GM12878 (cell line): ENCODE results near the gene RIPOR3. TPM values are rescaled to one million over a fixed set of nuclear protein-coding genes. Genes with fewer than 3 reads are reported as not detected.

Experiments
- ATAC-seq: fragments of 200-7000 bp; cut with Tn5 transposase; 3 replicates; pipeline ENCODE4 v1.9.1; 2020; ENCODE audit warnings: mild to moderate bottlenecking, moderate library complexity
- BruUV-seq: library from RNA; stranded (reverse); fragments of 400-500 nt; replicated peaks from 2 replicates; lab custom pipeline; 2021; lab: Mats Ljungman, UMichigan
- CTCF ChIA-PET: fragments of 300-600 bp; sonication (Branson Sonifier 250); formaldehyde crosslinking; extraction: SDS; loops from one replicate; lab custom pipeline; 2021; ENCODE audit warnings: inconsistent platforms; lab: Yijun Ruan, JAX
- POLR2A ChIA-PET: fragments of 350-600 bp; formaldehyde crosslinking; extraction: SDS; loops from one replicate; lab custom pipeline; 2021; ENCODE audit warnings: inconsistent platforms; lab: Charles Lee
- RAD21 ChIA-PET: fragments of 300-600 bp; sonication (Branson Sonifier 250); formaldehyde crosslinking; loops from one replicate; lab custom pipeline; 2023; ENCODE audit warnings: antibody characterized with exemption; ENCODE audit not compliant: unreplicated experiment; lab: Charles Lee
- SMC1A ChIA-PET: fragments of 300-600 bp; sonication (Branson Sonifier 250); formaldehyde crosslinking; loops from one replicate; lab custom pipeline; 2023; ENCODE audit not compliant: unreplicated experiment, uncharacterized antibody; lab: Charles Lee
- DNase-seq: peaks from one replicate; pipeline ENCODE4 v3.0.0-alpha.2; 2011; ENCODE audit warnings: low read depth, low spot score
- FAIRE-seq: peaks from 3 replicates; lab custom pipeline; 2011; peaks lifted over from hg19 to GRCh38; lab: Jason Lieb, UNC
- H2AFZ ChIP-seq: 2 replicates; pipeline ENCODE4 v1.6.0; 2011; ENCODE audit warnings: low read depth, low read length, control low read depth; ENCODE audit not compliant: control insufficient read depth
- H3K27ac ChIP-seq: 2 replicates; pipeline ENCODE4 v1.5.1; 2011; ENCODE audit warnings: control low read depth; ENCODE audit not compliant: control insufficient read depth, insufficient read depth
- H3K27me3 ChIP-seq, 2 experiments: replicated peaks in 1 of 2; 2 replicates each; pipeline versions ENCODE4 v1.6.0 to v1.6.1; 2011; ENCODE audit warnings: low read length in 1 of 2; ENCODE audit not compliant: control insufficient read depth in 2 of 2, insufficient read depth in 2 of 2
- H3K36me3 ChIP-seq, 2 experiments: 2 replicates each; pipeline ENCODE4 v1.5.1; 2011; ENCODE audit warnings: low read length in 1 of 2; ENCODE audit not compliant: control insufficient read depth in 2 of 2, insufficient read depth in 2 of 2
- H3K4me1 ChIP-seq: 2 replicates; pipeline ENCODE4 v1.6.1; 2011; ENCODE audit warnings: mild to moderate bottlenecking, low read length, moderate library complexity, mixed read lengths; ENCODE audit not compliant: control insufficient read depth, insufficient read depth
- H3K4me2 ChIP-seq: 2 replicates; pipeline ENCODE4 v1.6.0; 2011; ENCODE audit warnings: control low read depth; ENCODE audit not compliant: control insufficient read depth, insufficient read depth
- H3K4me3 ChIP-seq: fragments of 200-600 bp; sonication (generic); 2 replicates; pipeline ENCODE4 v1.5.1; 2016
- H3K79me2 ChIP-seq: 2 replicates; pipeline ENCODE4 v1.6.0; 2011; ENCODE audit warnings: low read length; ENCODE audit not compliant: control insufficient read depth, insufficient read depth
- H3K9ac ChIP-seq: 2 replicates; pipeline ENCODE4 v1.8.0; 2011; ENCODE audit warnings: low read length, control low read depth, mixed read lengths; ENCODE audit not compliant: control insufficient read depth, insufficient read depth
- H3K9me3 ChIP-seq: replicated peaks from 3 replicates; pipeline ENCODE4 v1.5.1; 2011; ENCODE audit warnings: mild to moderate bottlenecking, low read length; ENCODE audit not compliant: control insufficient read depth, insufficient read depth
- H4K20me1 ChIP-seq: 2 replicates; pipeline ENCODE4 v1.6.0; 2011; ENCODE audit not compliant: control insufficient read depth, insufficient read depth
- EED ChIP-seq: sonication (generic); IDR thresholded peaks from 2 replicates; pipeline ENCODE4 v1.6.1; 2016; ENCODE audit warnings: antibody characterized with exemption, low read depth
- SIX5 ChIP-seq: IDR thresholded peaks from 2 replicates; pipeline ENCODE4 v1.6.1; 2011; ENCODE audit warnings: mild to moderate bottlenecking, low read depth, low read length, moderate library complexity; ENCODE audit not compliant: severe bottlenecking
- SMAD5 ChIP-seq: IDR thresholded peaks from 2 replicates; pipeline ENCODE4 v1.6.1; 2016; ENCODE audit warnings: antibody characterized with exemption, low read depth
- SREBF1 ChIP-seq: IDR thresholded peaks from 2 replicates; pipeline ENCODE4 v1.6.1; 2012; ENCODE audit warnings: mild to moderate bottlenecking, low read length
- STAT1 ChIP-seq: fragments of 450-650 bp; conservative IDR thresholded peaks from 2 replicates; pipeline ENCODE4 v1.6.1; 2014; ENCODE audit warnings: antibody characterized with exemption, mild to moderate bottlenecking
- ZNF24 ChIP-seq: fragments of 450-650 bp; IDR thresholded peaks from 2 replicates; pipeline ENCODE4 v1.6.1; 2017; ENCODE audit warnings: antibody characterized with exemption, mild to moderate bottlenecking
- ZNF274 ChIP-seq: IDR thresholded peaks from one replicate; pipeline ENCODE4 v1.8.0; 2011; ENCODE audit not compliant: insufficient read length, insufficient read depth
- ZSCAN29 ChIP-seq: fragments of 450-650 bp; IDR thresholded peaks from 2 replicates; pipeline ENCODE4 v1.6.1; 2017; ENCODE audit warnings: mild to moderate bottlenecking, moderate library complexity
- WGBS: methylation state at CpG from one replicate; pipeline ENCODE4 v1.1.6; 2016; ENCODE audit warnings: low lambda C conversion rate; ENCODE audit not compliant: insufficient replicate concordance, insufficient coverage; ENCODE audit errors: missing lambda C conversion rate; 5-methylcytosine and 5-hydroxymethylcytosine counted together
- in situ Hi-C: fragments of 300-500 bp; cut with MboI; formaldehyde crosslinking; loops from 9 replicates; pipeline ENCODE4 v1.14.3; 2018; ENCODE audit warnings: mixed read lengths
- intact Hi-C: fragments of 100-400 bp; cut with micrococcal nuclease; formaldehyde crosslinking; loops from one replicate; pipeline ENCODE4 v1.14.2; 2022; ENCODE audit not compliant: unreplicated experiment
- polyA plus RNA-seq, 11 experiments: library from polyadenylated mRNA; depleted of rRNA in 4 of 11; unstranded in 6 of 11; stranded (reverse) in 5 of 11; fragments of >200 nt; fragmentation: Nextera tagmentation in 4 of 11; fragmentation: Illumina TruSeq in 1 of 11; extraction: Ambion mirVana in 4 of 11; extraction: Trizol in 1 of 11; gene quantifications; 1 replicate in 1 of 11; 2 replicates in 10 of 11; pipeline versions ENCODE4 v1.2.1 to v1.2.3, GENCODE V29; 2011 to 2016; ENCODE audit warnings: inconsistent platforms in 2 of 11, missing spikeins in 2 of 11, low read depth in 1 of 11
- total RNA-seq, 4 experiments: library from RNA; depleted of rRNA in 3 of 4; stranded (reverse); fragments of >200 nt in 3 of 4; fragmentation: Illumina TruSeq in 1 of 4; extraction: Trizol in 1 of 4; gene quantifications; 2 replicates each; pipeline versions ENCODE4 v1.2.1 to v1.2.3, GENCODE V29; 2013 to 2021
- TF ChIP-seq, protein P1 (sequence below): IDR thresholded peaks from 2 replicates; pipeline ENCODE4 v1.6.1; 2011; ENCODE audit warnings: low read depth, mild to moderate bottlenecking, low read length, moderate library complexity, borderline replicate concordance; ENCODE audit errors: extremely low read depth
- TF ChIP-seq, protein P2 (sequence below): IDR thresholded peaks from 2 replicates; pipeline ENCODE4 v1.6.1; 2012; ENCODE audit warnings: mild to moderate bottlenecking, low read depth, low read length

RIPOR3 gene
- total and polyA plus RNA-seq, 10 of the 15 experiments (the other 5 are each of a cell fraction or from before 2014, with no cell fraction given) = 0.04 to 0.55 (median 0.12) TPM; not detected in 6

DNA sequence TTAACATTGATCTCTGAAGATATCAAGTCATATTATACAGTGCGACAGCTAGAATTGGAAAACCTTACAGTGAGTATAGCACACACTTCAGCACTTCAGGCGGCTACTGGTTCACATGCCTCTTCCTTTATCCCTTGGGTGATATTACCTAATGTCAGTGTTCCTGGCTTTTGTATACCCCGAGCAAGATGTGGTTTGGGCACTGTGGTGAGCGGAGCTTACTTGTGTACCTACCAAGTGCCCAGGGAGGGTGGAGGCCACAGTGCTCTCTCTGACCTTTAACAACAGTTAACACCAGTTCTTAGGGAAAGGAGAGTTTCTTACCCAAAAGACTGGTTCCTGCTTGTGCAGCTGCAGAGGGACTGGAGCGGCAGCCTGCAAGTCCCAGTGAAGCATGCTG is 116.8 kb downstream of the RIPOR3 start:
- Histone ChIP-seq H3K4me2 (no peak overlapping the region), H3K27ac (no peak overlapping the region), H3K9me3 (no peaks in the 10 kb centered on the region), H3K4me1 (peaks cover 16% of the 10 kb centered on the region), H3K9ac (no peak overlapping the region), H3K27me3 (no peaks in the 10 kb centered on the region), H3K36me3 (peaks cover 32 to 56% of the 10 kb centered on the region in 2 experiments), H3K79me2 (peaks cover 24% of the 10 kb centered on the region), H4K20me1 (peaks cover 6% of the 10 kb centered on the region; the same call in 1 of the 2 replicates), H3K4me3 (no peak overlapping the region), H2AFZ (no peak overlapping the region)
- SMC1A ChIA-PET = interaction anchor here (73.1 kb wide), 1 partner anchor 66 kb away, joined by 2799 read pairs; the partner anchor contains the start of gene PTPN1
- no TSS peak for BruUV-seq
- in situ Hi-C loops (loop anchor here (5.0 kb wide), 1 partner anchor 387 kb away; no protein-coding TSS in a partner anchor), intact Hi-C loops (no loop called here)
- RAD21 ChIA-PET = interaction anchor here (1.0 to 4.6 kb wide), 9 partner anchors 45 to 110 kb away, joined by 3 to 36 read pairs (median 6); partner anchors contain the start of gene PTPN1
- FAIRE-seq (no peak), DNase-seq (no peak), ATAC-seq (no peak)
- CTCF ChIA-PET = interaction anchor here (0.9 to 11.4 kb wide), 16 partner anchors 10 to 386 kb away, joined by 3 to 240 read pairs (median 7); partner anchors contain the start of gene PTPN1
- 84% methylated on average over 5 of the region's 5 CpGs for WGBS
- TF ChIP-seq, protein P1, sequence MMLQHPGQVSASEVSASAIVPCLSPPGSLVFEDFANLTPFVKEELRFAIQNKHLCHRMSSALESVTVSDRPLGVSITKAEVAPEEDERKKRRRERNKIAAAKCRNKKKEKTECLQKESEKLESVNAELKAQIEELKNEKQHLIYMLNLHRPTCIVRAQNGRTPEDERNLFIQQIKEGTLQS = no peak
- no peak for TF ChIP-seq EED
- no peak for TF ChIP-seq ZNF274
- TF ChIP-seq ZNF24 = no peak
- no peak for TF ChIP-seq STAT1
- TF ChIP-seq, protein P2, sequence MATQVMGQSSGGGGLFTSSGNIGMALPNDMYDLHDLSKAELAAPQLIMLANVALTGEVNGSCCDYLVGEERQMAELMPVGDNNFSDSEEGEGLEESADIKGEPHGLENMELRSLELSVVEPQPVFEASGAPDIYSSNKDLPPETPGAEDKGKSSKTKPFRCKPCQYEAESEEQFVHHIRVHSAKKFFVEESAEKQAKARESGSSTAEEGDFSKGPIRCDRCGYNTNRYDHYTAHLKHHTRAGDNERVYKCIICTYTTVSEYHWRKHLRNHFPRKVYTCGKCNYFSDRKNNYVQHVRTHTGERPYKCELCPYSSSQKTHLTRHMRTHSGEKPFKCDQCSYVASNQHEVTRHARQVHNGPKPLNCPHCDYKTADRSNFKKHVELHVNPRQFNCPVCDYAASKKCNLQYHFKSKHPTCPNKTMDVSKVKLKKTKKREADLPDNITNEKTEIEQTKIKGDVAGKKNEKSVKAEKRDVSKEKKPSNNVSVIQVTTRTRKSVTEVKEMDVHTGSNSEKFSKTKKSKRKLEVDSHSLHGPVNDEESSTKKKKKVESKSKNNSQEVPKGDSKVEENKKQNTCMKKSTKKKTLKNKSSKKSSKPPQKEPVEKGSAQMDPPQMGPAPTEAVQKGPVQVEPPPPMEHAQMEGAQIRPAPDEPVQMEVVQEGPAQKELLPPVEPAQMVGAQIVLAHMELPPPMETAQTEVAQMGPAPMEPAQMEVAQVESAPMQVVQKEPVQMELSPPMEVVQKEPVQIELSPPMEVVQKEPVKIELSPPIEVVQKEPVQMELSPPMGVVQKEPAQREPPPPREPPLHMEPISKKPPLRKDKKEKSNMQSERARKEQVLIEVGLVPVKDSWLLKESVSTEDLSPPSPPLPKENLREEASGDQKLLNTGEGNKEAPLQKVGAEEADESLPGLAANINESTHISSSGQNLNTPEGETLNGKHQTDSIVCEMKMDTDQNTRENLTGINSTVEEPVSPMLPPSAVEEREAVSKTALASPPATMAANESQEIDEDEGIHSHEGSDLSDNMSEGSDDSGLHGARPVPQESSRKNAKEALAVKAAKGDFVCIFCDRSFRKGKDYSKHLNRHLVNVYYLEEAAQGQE = no peak
- TF ChIP-seq SREBF1 = no peak
- TF ChIP-seq ZSCAN29 = no peak
- TF ChIP-seq SIX5 = no peak
- no peak for TF ChIP-seq SMAD5
- POLR2A ChIA-PET = interaction anchor here (0.6 kb wide), 1 partner anchor 96 kb away, joined by 3 read pairs; no protein-coding TSS in a partner anchor
